Neural cell (in vitro differentiated cells): ENCODE measurements around the gene PIGO. TPM values are rescaled to one million over a fixed set of nuclear protein-coding genes. Genes with fewer than 3 reads are reported as not detected.

Source experiments
- H2AFZ ChIP-seq: fragments of 200-600, 300-800 bp; sonication (generic), shearing (Covaris generic); 2 replicates; pipeline ENCODE4 v1.6.0; 2014; ENCODE audit warnings: low read depth, mild to moderate bottlenecking, antibody characterized with exemption, low read length, moderate library complexity
- H3F3A ChIP-seq: fragments of 200-600 bp; shearing (Covaris generic); 2 replicates; pipeline ENCODE4 v1.6.1; 2016; ENCODE audit warnings: mild to moderate bottlenecking, moderate library complexity, mixed read lengths, antibody characterized with exemption, low read length; ENCODE audit not compliant: insufficient read depth, poor library complexity, severe bottlenecking
- H3K27ac ChIP-seq: fragments of 200-600, 300-800 bp; sonication (generic), shearing (Covaris generic); 2 replicates; pipeline ENCODE4 v1.5.1; 2014; ENCODE audit warnings: mild to moderate bottlenecking, low read length, moderate library complexity
- H3K27me3 ChIP-seq: fragments of 300-800, 200-600 bp; sonication (generic), shearing (Covaris generic); 2 replicates; pipeline ENCODE4 v1.6.0; 2014; ENCODE audit warnings: mild to moderate bottlenecking, low read depth, low read length, moderate library complexity; ENCODE audit not compliant: insufficient read depth
- H3K36me3 ChIP-seq: fragments of 300-800, 200-600 bp; sonication (generic), shearing (Covaris generic); 2 replicates; pipeline ENCODE4 v1.5.1; 2014; ENCODE audit warnings: mild to moderate bottlenecking, antibody characterized with exemption, low read length, moderate library complexity; ENCODE audit not compliant: insufficient read depth
- H3K4me2 ChIP-seq: fragments of 300-800, 200-600 bp; sonication (generic), shearing (Covaris generic); 2 replicates; pipeline ENCODE4 v1.6.0; 2014; ENCODE audit warnings: mild to moderate bottlenecking, low read length
- H3K4me3 ChIP-seq: fragments of 300-800, 200-600 bp; sonication (generic), shearing (Covaris generic); 2 replicates; pipeline ENCODE4 v1.5.1; 2014; ENCODE audit warnings: mild to moderate bottlenecking, low read length, moderate library complexity
- H3K79me2 ChIP-seq: fragments of 200-600 bp; shearing (Covaris generic); replicated peaks from 2 replicates; pipeline ENCODE4 v1.6.0; 2014; ENCODE audit warnings: mild to moderate bottlenecking, low read length, moderate library complexity; ENCODE audit not compliant: insufficient read depth
- H3K9ac ChIP-seq: fragments of 300-800, 200-600 bp; sonication (generic), shearing (Covaris generic); 2 replicates; pipeline ENCODE4 v1.6.1; 2016; ENCODE audit warnings: mild to moderate bottlenecking, low read length, mixed read lengths
- H3K9me2 ChIP-seq: fragments of 200-600 bp; shearing (Covaris generic); 2 replicates; pipeline ENCODE4 v1.6.1; 2016; ENCODE audit warnings: mild to moderate bottlenecking, low read length, mixed read lengths; ENCODE audit not compliant: insufficient read depth
- H3K9me3 ChIP-seq: fragments of 200-600, 300-800 bp; sonication (generic), shearing (Covaris generic); 2 replicates; pipeline ENCODE4 v1.6.1; 2016; ENCODE audit warnings: mild to moderate bottlenecking, mixed run types, low read length, moderate library complexity, mixed read lengths
- H4K20me1 ChIP-seq: fragments of 200-600 bp; shearing (Covaris generic); 2 replicates; pipeline ENCODE4 v1.6.1; 2016; ENCODE audit warnings: mild to moderate bottlenecking, mixed run types; ENCODE audit not compliant: insufficient read depth
- EP300 ChIP-seq: fragments of 450-650 bp; conservative IDR thresholded peaks from 2 replicates; pipeline ENCODE4 v1.6.1; 2014; ENCODE audit warnings: antibody characterized with exemption, mild to moderate bottlenecking, moderate library complexity; ENCODE audit not compliant: poor library complexity, severe bottlenecking
- EZH2 ChIP-seq: fragments of 200-600, 300-800 bp; shearing (Covaris generic), sonication (generic); IDR thresholded peaks from 2 replicates; pipeline ENCODE4 v1.6.1; 2014; ENCODE audit warnings: antibody characterized with exemption, low read length, borderline replicate concordance, mild to moderate bottlenecking; ENCODE audit not compliant: insufficient read depth, poor library complexity, severe bottlenecking
- MXI1 ChIP-seq: fragments of 450-650 bp; conservative IDR thresholded peaks from 2 replicates; pipeline ENCODE4 v1.6.1; 2014; ENCODE audit warnings: antibody characterized with exemption, mild to moderate bottlenecking; ENCODE audit not compliant: poor library complexity, severe bottlenecking
- POLR2AphosphoS5 ChIP-seq: IDR thresholded peaks from 2 replicates; pipeline ENCODE4 v1.6.1; 2012
- RAD21 ChIP-seq: fragments of 450-650 bp; conservative IDR thresholded peaks from 2 replicates; pipeline ENCODE4 v1.6.1; 2014; ENCODE audit warnings: antibody characterized with exemption, mild to moderate bottlenecking, moderate library complexity
- SMC3 ChIP-seq: fragments of 450-650 bp; conservative IDR thresholded peaks from 2 replicates; pipeline ENCODE4 v1.6.1; 2014; ENCODE audit warnings: antibody characterized with exemption, mild to moderate bottlenecking, moderate library complexity; ENCODE audit not compliant: poor library complexity
- TAF1 ChIP-seq: IDR thresholded peaks from 2 replicates; pipeline ENCODE4 v1.6.1; 2012; ENCODE audit warnings: low read depth
- polyA plus RNA-seq: library from polyadenylated mRNA; depleted of rRNA; stranded (reverse); fragments of >200 nt; gene quantifications from 2 replicates; pipeline ENCODE4 v1.2.3, GENCODE V29; 2014
- TF ChIP-seq, protein P1 (sequence below): IDR thresholded peaks from 2 replicates; pipeline ENCODE4 v1.6.1; 2012; ENCODE audit warnings: borderline replicate concordance
- TF ChIP-seq, protein P2 (sequence below): fragments of 450-650 bp; IDR thresholded peaks from 2 replicates; pipeline ENCODE4 v1.5.1; 2014; ENCODE audit warnings: antibody characterized with exemption, mild to moderate bottlenecking, moderate library complexity; ENCODE audit not compliant: poor library complexity, severe bottlenecking

The PIGO gene
- polyA plus RNA-seq, 1 donor from 2014 or later: 8.5 TPM

- Histone ChIP-seq H3K27me3 (no peaks in the 10 kb centered on the region), H4K20me1 (no peaks in the 10 kb centered on the region), H3K27ac (no peak overlapping the region), H3K4me2 (no peak overlapping the region), H3K9ac (no peak overlapping the region), H3K4me3 (no peak overlapping the region), H3K36me3 (no peaks in the 10 kb centered on the region), H3K9me2 (no peaks in the 10 kb centered on the region), H3K9me3 (no peaks in the 10 kb centered on the region), H2AFZ (no peak overlapping the region), H3K79me2 (no peaks in the 10 kb centered on the region), H3F3A (no peaks in the 10 kb centered on the region)
- no peak for TF ChIP-seq SMC3
- TF ChIP-seq MXI1: no peak
- no peak for TF ChIP-seq EP300
- TF ChIP-seq, protein P1, sequence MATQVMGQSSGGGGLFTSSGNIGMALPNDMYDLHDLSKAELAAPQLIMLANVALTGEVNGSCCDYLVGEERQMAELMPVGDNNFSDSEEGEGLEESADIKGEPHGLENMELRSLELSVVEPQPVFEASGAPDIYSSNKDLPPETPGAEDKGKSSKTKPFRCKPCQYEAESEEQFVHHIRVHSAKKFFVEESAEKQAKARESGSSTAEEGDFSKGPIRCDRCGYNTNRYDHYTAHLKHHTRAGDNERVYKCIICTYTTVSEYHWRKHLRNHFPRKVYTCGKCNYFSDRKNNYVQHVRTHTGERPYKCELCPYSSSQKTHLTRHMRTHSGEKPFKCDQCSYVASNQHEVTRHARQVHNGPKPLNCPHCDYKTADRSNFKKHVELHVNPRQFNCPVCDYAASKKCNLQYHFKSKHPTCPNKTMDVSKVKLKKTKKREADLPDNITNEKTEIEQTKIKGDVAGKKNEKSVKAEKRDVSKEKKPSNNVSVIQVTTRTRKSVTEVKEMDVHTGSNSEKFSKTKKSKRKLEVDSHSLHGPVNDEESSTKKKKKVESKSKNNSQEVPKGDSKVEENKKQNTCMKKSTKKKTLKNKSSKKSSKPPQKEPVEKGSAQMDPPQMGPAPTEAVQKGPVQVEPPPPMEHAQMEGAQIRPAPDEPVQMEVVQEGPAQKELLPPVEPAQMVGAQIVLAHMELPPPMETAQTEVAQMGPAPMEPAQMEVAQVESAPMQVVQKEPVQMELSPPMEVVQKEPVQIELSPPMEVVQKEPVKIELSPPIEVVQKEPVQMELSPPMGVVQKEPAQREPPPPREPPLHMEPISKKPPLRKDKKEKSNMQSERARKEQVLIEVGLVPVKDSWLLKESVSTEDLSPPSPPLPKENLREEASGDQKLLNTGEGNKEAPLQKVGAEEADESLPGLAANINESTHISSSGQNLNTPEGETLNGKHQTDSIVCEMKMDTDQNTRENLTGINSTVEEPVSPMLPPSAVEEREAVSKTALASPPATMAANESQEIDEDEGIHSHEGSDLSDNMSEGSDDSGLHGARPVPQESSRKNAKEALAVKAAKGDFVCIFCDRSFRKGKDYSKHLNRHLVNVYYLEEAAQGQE: no peak
- TF ChIP-seq RAD21: no peak
- TF ChIP-seq TAF1: no peak
- no peak for TF ChIP-seq EZH2
These were observed 7.0 kb downstream of the PIGO start for GRCh38 chr9:35089434-35089833.

DNA sequence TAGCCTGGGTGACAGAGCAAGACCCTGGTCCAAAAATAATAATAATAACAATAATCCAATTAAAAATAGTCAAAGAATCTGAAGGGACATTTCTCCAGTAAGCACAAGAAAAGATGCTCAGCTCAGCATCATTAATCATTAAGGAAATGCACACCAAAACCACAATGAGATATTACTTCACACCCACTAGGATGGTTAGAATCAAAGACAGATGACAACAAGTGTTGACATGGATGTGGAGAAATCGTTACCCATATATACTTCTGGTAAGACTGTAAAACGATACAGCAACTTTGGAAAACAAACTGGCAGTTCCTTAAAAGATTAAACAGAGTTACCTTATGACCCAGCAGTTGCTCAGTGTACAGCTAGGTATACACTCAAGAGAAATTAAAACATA is 11.3 kb downstream of the PIGO start:
- Histone ChIP-seq H3K27ac (no peak overlapping the region), H3K79me2 (no peaks in the 10 kb centered on the region), H4K20me1 (no peaks in the 10 kb centered on the region), H3K9me3 (no peaks in the 10 kb centered on the region), H3K27me3 (no peaks in the 10 kb centered on the region), H3K9me2 (no peaks in the 10 kb centered on the region), H3K4me3 (no peak overlapping the region), H3K4me2 (no peak overlapping the region), H3K9ac (no peak overlapping the region), H3K36me3 (no peaks in the 10 kb centered on the region), H3F3A (no peaks in the 10 kb centered on the region), H2AFZ (no peak overlapping the region)
- TF ChIP-seq TAF1 (no peak), SMC3 (no peak), EP300 (no peak), RAD21 (no peak), POLR2AphosphoS5 (no peak), EZH2 (no peak), MXI1 (no peak)
- TF ChIP-seq, protein P2, sequence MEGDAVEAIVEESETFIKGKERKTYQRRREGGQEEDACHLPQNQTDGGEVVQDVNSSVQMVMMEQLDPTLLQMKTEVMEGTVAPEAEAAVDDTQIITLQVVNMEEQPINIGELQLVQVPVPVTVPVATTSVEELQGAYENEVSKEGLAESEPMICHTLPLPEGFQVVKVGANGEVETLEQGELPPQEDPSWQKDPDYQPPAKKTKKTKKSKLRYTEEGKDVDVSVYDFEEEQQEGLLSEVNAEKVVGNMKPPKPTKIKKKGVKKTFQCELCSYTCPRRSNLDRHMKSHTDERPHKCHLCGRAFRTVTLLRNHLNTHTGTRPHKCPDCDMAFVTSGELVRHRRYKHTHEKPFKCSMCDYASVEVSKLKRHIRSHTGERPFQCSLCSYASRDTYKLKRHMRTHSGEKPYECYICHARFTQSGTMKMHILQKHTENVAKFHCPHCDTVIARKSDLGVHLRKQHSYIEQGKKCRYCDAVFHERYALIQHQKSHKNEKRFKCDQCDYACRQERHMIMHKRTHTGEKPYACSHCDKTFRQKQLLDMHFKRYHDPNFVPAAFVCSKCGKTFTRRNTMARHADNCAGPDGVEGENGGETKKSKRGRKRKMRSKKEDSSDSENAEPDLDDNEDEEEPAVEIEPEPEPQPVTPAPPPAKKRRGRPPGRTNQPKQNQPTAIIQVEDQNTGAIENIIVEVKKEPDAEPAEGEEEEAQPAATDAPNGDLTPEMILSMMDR: no peak
- TF ChIP-seq, protein P1: no peak
